NCI-H1417 treated with DMSO at 0.1 percent for 48 hours (cell line): Measurements from ENCODE around the gene KLF15.

Experiments used
- DNase-seq: peaks from one replicate; lab custom pipeline; 2025; lab: John Stamatoyannopoulos, UW

Gene KLF15

GRCh38 chr3:126360714-126361060 is 3.5 kb upstream of the KLF15 start:
- no peak for DNase-seq

GRCh38 chr3:126360046-126360713 is 3.0 kb upstream of the KLF15 start:
- DNase-seq: no peak

- no peak for DNase-seq
Observed at GRCh38 chr3:126358816-126359181, 1.6 kb upstream of the KLF15 start.

GRCh38 chr3:126358038-126358815 is 1.0 kb upstream of the KLF15 start:
- DNase-seq: no peak

- DNase-seq: no peak
Observed at GRCh38 chr3:126356373-126357264, 589 bp downstream of the KLF15 start.

GRCh38 chr3:126355777-126356372 is 1.3 kb downstream of the KLF15 start:
- no peak for DNase-seq

- no peak for DNase-seq
Observed at GRCh38 chr3:126355251-126355650, 2.0 kb downstream of the KLF15 start.

- DNase-seq: no peak
Observed at GRCh38 chr3:126354776-126355175, 2.4 kb downstream of the KLF15 start.

GRCh38 chr3:126353694-126354321 is 3.4 kb downstream of the KLF15 start:
- DNase-seq: no peak

- no peak for DNase-seq
Observed at GRCh38 chr3:126352476-126353454, 4.4 kb downstream of the KLF15 start.

- DNase-seq: no peak
Observed at GRCh38 chr3:126351771-126352475, 5.3 kb downstream of the KLF15 start.

- no peak for DNase-seq
Observed at GRCh38 chr3:126351086-126351770, 6.0 kb downstream of the KLF15 start.

- no peak for DNase-seq
Observed at GRCh38 chr3:126350502-126351085, 6.6 kb downstream of the KLF15 start.

- no peak for DNase-seq
Observed at GRCh38 chr3:126349611-126350501, 7.4 kb downstream of the KLF15 start.

- DNase-seq: no peak
Observed at GRCh38 chr3:126349071-126349470, 8.1 kb downstream of the KLF15 start.

- no peak for DNase-seq
Observed at GRCh38 chr3:126348308-126348920, 8.8 kb downstream of the KLF15 start.

- DNase-seq: no peak
Observed at GRCh38 chr3:126347543-126348161, 9.6 kb downstream of the KLF15 start.
